ENCODE results near the gene KRTAP6-3.

GRCh38 chr21:30590297-30590696 lies 1.9 kb upstream of the KRTAP6-3 start, which contains the start of gene KRTAP22-2:
- TF ChIP-seq CTCF (IDR thresholded peaks at IDR 0.05) (no peak), SIN3A (IDR thresholded peaks at IDR 0.05; ENCODE audit: borderline replicate concordance, insufficient read depth, low read depth, low read length) (no peak), POLR2AphosphoS5 (IDR thresholded peaks at IDR 0.05; ENCODE audit: low read depth, low read length) (no peak)
- TF ChIP-seq, protein P1, sequence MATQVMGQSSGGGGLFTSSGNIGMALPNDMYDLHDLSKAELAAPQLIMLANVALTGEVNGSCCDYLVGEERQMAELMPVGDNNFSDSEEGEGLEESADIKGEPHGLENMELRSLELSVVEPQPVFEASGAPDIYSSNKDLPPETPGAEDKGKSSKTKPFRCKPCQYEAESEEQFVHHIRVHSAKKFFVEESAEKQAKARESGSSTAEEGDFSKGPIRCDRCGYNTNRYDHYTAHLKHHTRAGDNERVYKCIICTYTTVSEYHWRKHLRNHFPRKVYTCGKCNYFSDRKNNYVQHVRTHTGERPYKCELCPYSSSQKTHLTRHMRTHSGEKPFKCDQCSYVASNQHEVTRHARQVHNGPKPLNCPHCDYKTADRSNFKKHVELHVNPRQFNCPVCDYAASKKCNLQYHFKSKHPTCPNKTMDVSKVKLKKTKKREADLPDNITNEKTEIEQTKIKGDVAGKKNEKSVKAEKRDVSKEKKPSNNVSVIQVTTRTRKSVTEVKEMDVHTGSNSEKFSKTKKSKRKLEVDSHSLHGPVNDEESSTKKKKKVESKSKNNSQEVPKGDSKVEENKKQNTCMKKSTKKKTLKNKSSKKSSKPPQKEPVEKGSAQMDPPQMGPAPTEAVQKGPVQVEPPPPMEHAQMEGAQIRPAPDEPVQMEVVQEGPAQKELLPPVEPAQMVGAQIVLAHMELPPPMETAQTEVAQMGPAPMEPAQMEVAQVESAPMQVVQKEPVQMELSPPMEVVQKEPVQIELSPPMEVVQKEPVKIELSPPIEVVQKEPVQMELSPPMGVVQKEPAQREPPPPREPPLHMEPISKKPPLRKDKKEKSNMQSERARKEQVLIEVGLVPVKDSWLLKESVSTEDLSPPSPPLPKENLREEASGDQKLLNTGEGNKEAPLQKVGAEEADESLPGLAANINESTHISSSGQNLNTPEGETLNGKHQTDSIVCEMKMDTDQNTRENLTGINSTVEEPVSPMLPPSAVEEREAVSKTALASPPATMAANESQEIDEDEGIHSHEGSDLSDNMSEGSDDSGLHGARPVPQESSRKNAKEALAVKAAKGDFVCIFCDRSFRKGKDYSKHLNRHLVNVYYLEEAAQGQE (IDR thresholded peaks at IDR 0.05; ENCODE audit: insufficient read depth in 1 of 2, low read depth in 2 of 2, low read length in 1 of 2), result no peak

All from Panc1 (cell line).